AG09309 (cell line): ENCODE results near the gene TMEM163.

Experiments used
- DNase-seq: peaks from one replicate; pipeline ENCODE4 v3.0.0-alpha.2; 2010; ENCODE audit warnings: low read depth
- H3K4me3 ChIP-seq: 2 replicates; pipeline ENCODE4 v1.5.1; 2011; ENCODE audit warnings: mild to moderate bottlenecking, low read depth, low read length, moderate library complexity; ENCODE audit not compliant: control insufficient read depth
- CTCF ChIP-seq: IDR thresholded peaks from 2 replicates; pipeline ENCODE4 v1.5.1; 2011; ENCODE audit warnings: mild to moderate bottlenecking, low read depth, low read length, inconsistent platforms; ENCODE audit not compliant: insufficient read depth, control insufficient read depth; ENCODE audit errors: missing control alignments

TMEM163 gene

GRCh38 chr2:134469516-134470115 lies 249.2 kb downstream of the TMEM163 start:
- no peak overlapping the region for H3K4me3 ChIP-seq
- TF ChIP-seq CTCF, result no peak

DNA sequence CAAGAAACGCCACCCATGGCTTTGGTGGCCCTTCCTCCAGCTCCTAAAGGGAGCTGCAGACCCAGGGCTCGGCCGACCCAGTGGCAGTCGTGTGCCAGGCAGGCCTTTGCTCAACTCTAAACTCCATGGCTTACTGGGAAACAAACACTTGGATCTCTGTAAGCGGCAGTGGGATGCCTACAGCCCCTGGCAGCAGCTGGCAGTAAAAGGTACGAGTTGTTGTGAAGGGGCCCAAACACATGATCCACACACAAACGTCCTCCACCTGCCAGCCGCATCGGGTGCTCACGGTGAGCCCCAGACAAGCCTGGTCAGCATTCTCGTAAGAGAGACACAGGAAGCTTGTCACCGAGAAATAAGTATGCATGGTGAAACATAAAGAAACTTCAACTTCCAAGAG lies 250.0 kb downstream of the TMEM163 start:
- H3K4me3 ChIP-seq, result no peak overlapping the region
- no peak for TF ChIP-seq CTCF
- no peak for DNase-seq

More at GRCh38 chr2:134469516-134470115, 249.2 kb downstream of the TMEM163 start:
- no peak for DNase-seq

GRCh38 chr2:134468164-134468563 lies 250.6 kb downstream of the TMEM163 start:
- TF ChIP-seq CTCF, result no peak
- no peak overlapping the region for H3K4me3 ChIP-seq
- no peak for DNase-seq

GRCh38 chr2:134466141-134466540 lies 252.7 kb downstream of the TMEM163 start:
- no peak for DNase-seq
- no peak overlapping the region for H3K4me3 ChIP-seq
- TF ChIP-seq CTCF, result no peak

GRCh38 chr2:134465228-134466105 lies 253.3 kb downstream of the TMEM163 start:
- no peak overlapping the region for H3K4me3 ChIP-seq
- no peak for DNase-seq
- TF ChIP-seq CTCF, result no peak

- no peak overlapping the region for H3K4me3 ChIP-seq
- no peak for DNase-seq
- no peak for TF ChIP-seq CTCF
Measured at GRCh38 chr2:134463699-134464022, 255.1 kb downstream of the TMEM163 start.
